ENCODE measurements around the gene CARMIL1.

- TF ChIP-seq, protein P1, sequence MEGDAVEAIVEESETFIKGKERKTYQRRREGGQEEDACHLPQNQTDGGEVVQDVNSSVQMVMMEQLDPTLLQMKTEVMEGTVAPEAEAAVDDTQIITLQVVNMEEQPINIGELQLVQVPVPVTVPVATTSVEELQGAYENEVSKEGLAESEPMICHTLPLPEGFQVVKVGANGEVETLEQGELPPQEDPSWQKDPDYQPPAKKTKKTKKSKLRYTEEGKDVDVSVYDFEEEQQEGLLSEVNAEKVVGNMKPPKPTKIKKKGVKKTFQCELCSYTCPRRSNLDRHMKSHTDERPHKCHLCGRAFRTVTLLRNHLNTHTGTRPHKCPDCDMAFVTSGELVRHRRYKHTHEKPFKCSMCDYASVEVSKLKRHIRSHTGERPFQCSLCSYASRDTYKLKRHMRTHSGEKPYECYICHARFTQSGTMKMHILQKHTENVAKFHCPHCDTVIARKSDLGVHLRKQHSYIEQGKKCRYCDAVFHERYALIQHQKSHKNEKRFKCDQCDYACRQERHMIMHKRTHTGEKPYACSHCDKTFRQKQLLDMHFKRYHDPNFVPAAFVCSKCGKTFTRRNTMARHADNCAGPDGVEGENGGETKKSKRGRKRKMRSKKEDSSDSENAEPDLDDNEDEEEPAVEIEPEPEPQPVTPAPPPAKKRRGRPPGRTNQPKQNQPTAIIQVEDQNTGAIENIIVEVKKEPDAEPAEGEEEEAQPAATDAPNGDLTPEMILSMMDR (IDR thresholded peaks at IDR 0.05; ENCODE audit: insufficient read depth, low read depth, low read length) = no peak
- no peak for TF ChIP-seq EZH2 (IDR thresholded peaks at IDR 0.05; ENCODE audit: insufficient read depth, low read length)
These were observed 197.9 kb downstream of the CARMIL1 start for GRCh38 chr6:25477006-25477590.

Data from astrocyte (in vitro differentiated cells and primary cell).